OCI-LY1 (cell line): ENCODE data around the gene GID8.

Source experiments
- H2AFZ ChIP-seq: fragments of 200-600 bp; sonication (generic), shearing (Covaris generic); 2 replicates; pipeline ENCODE4 v1.6.0; 2014; ENCODE audit warnings: antibody characterized with exemption, mild to moderate bottlenecking, low read length
- H3F3A ChIP-seq: fragments of 200-600 bp; sonication (generic), shearing (Covaris generic); 2 replicates; pipeline ENCODE4 v1.6.0; 2014; ENCODE audit warnings: mild to moderate bottlenecking, antibody characterized with exemption, low read length, moderate library complexity; ENCODE audit not compliant: insufficient read depth
- H3K27ac ChIP-seq: fragments of 200-600 bp; sonication (generic); 2 replicates; pipeline ENCODE4 v1.5.1; 2014; ENCODE audit warnings: low read length, mixed run types, mild to moderate bottlenecking, low read depth; ENCODE audit not compliant: poor library complexity, severe bottlenecking
- H3K27me3 ChIP-seq: fragments of 200-600 bp; sonication (generic); 2 replicates; pipeline ENCODE4 v1.6.0; 2014; ENCODE audit warnings: antibody characterized with exemption, mild to moderate bottlenecking, low read length, moderate library complexity; ENCODE audit not compliant: insufficient read depth
- H3K36me3 ChIP-seq: fragments of 200-600 bp; sonication (generic); 2 replicates; pipeline ENCODE4 v1.6.1; 2014; ENCODE audit warnings: mild to moderate bottlenecking, antibody characterized with exemption, low read length, moderate library complexity, mixed read lengths; ENCODE audit not compliant: insufficient read depth
- H3K4me1 ChIP-seq: fragments of 200-600 bp; sonication (generic); 2 replicates; pipeline ENCODE4 v1.5.1; 2014; ENCODE audit warnings: mild to moderate bottlenecking, low read length, moderate library complexity; ENCODE audit not compliant: insufficient read depth, severe bottlenecking
- H3K4me2 ChIP-seq: fragments of 200-600 bp; sonication (generic), shearing (Covaris generic); 2 replicates; pipeline ENCODE4 v1.6.1; 2014; ENCODE audit warnings: low read length
- H3K4me3 ChIP-seq: fragments of 200-600 bp; sonication (generic); 2 replicates; pipeline ENCODE4 v1.5.1; 2014; ENCODE audit warnings: low read length, low read depth, mild to moderate bottlenecking, mixed read lengths; ENCODE audit not compliant: poor library complexity, severe bottlenecking
- H3K79me2 ChIP-seq: fragments of 200-600 bp; shearing (Covaris generic); 2 replicates; pipeline ENCODE4 v1.6.1; 2016; ENCODE audit warnings: mixed run types, low read length, mixed read lengths; ENCODE audit not compliant: insufficient read depth
- H3K9ac ChIP-seq: fragments of 200-600 bp; sonication (generic), shearing (Covaris generic); 2 replicates; pipeline ENCODE4 v1.6.1; 2014; ENCODE audit warnings: mild to moderate bottlenecking, low read length, mixed read lengths
- H3K9me2 ChIP-seq: fragments of 200-600 bp; sonication (generic), shearing (Covaris generic); 2 replicates; pipeline ENCODE4 v1.6.1; 2014; ENCODE audit warnings: low read depth, mild to moderate bottlenecking, low read length, mixed read lengths
- H3K9me3 ChIP-seq: fragments of 200-600 bp; shearing (Covaris generic); 2 replicates; pipeline ENCODE4 v1.6.1; 2014; ENCODE audit warnings: low read length, mixed read lengths
- H4K20me1 ChIP-seq: fragments of 200-600 bp; sonication (generic), shearing (Covaris generic); 2 replicates; pipeline ENCODE4 v1.6.0; 2016; ENCODE audit warnings: mild to moderate bottlenecking, low read length; ENCODE audit not compliant: insufficient read depth
- CTCF ChIP-seq: fragments of 200-600 bp; sonication (generic), shearing (Covaris generic); IDR thresholded peaks from 2 replicates; pipeline ENCODE4 v1.5.1; 2017; ENCODE audit warnings: mild to moderate bottlenecking, antibody characterized with exemption, low read length, moderate library complexity, mixed read lengths
- EZH2 ChIP-seq: fragments of 200-600 bp; sonication (generic), shearing (Covaris generic); IDR thresholded peaks from 2 replicates; pipeline ENCODE4 v1.8.0; 2017; ENCODE audit warnings: borderline replicate concordance, mixed run types, mild to moderate bottlenecking, antibody characterized with exemption, low read length, moderate library complexity, mixed read lengths

GID8 gene

DNA sequence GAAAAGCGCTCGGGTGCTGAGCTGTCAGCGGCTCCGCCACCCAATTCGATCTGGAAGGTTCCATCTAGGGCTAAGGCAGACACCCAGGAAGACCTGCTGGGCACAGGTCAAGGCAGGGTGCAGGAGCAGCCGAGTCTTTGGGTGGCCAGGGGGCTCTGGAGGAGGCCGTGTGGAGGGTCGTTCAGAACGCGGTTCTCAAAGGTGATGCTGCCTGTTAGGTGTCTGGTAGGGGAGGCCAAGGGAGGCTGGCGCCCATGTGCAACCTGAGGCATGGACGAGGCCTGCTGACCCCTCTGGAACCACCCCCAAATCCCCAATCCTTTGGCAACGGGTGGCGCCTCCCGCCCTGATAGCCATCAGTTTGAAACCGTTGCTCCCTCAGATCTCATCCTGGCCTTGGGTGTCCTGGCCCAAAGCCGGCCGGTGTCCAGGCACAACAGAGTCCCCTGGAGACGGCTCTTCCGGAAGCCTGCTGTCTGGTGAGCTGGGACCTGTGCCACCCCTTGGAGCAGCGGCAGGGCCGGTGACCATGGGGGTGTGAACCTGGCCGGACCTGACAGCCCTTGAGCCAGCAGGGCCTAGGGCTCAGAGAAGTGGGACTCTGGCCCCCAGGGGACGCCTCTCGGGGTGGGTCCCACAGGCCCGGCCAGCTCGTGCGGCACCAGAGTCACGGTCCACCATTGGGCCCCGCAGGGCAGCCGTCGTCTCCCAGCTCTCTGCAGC is 25.1 kb downstream of the GID8 start:
- Histone ChIP-seq H3K79me2 (no peaks in the 10 kb centered on the region), H3K27ac (no peak overlapping the region), H3F3A (no peaks in the 10 kb centered on the region), H3K4me3 (no peak overlapping the region), H3K27me3 (no peaks in the 10 kb centered on the region), H2AFZ (no peak overlapping the region), H3K4me2 (no peak overlapping the region), H3K9ac (no peak overlapping the region), H3K36me3 (peaks cover 29% of the 10 kb centered on the region), H4K20me1 (no peaks in the 10 kb centered on the region), H3K9me2 (no peaks in the 10 kb centered on the region), H3K4me1 (no peaks in the 10 kb centered on the region), H3K9me3 (no peaks in the 10 kb centered on the region)
- TF ChIP-seq EZH2 (no peak), CTCF (no peak)

GRCh38 chr20:62963614-62964397 is 25.9 kb downstream of the GID8 start:
- no peaks in the 10 kb centered on the region for H3K9me3 ChIP-seq
- no peaks in the 10 kb centered on the region for H3K4me1 ChIP-seq
- no peaks in the 10 kb centered on the region for H3K9me2 ChIP-seq
- H2AFZ ChIP-seq = no peak overlapping the region
- no peaks in the 10 kb centered on the region for H4K20me1 ChIP-seq
- H3K36me3 ChIP-seq = peaks cover 29% of the 10 kb centered on the region
- no peak overlapping the region for H3K4me3 ChIP-seq
- no peak overlapping the region for H3K9ac ChIP-seq
- H3K27me3 ChIP-seq = no peaks in the 10 kb centered on the region
- no peak overlapping the region for H3K27ac ChIP-seq
- H3K79me2 ChIP-seq = no peaks in the 10 kb centered on the region
- H3F3A ChIP-seq = no peaks in the 10 kb centered on the region
- H3K4me2 ChIP-seq = no peak overlapping the region
- TF ChIP-seq EZH2 (no peak), CTCF (no peak)

- H3K9ac ChIP-seq = no peak overlapping the region
- TF ChIP-seq EZH2 (no peak), CTCF (no peak)
- H2AFZ ChIP-seq = no peak overlapping the region
- H3K79me2 ChIP-seq = no peaks in the 10 kb centered on the region
- peaks cover 29% of the 10 kb centered on the region for H3K36me3 ChIP-seq
- H3F3A ChIP-seq = no peaks in the 10 kb centered on the region
- no peaks in the 10 kb centered on the region for H3K9me2 ChIP-seq
- no peaks in the 10 kb centered on the region for H3K27me3 ChIP-seq
- H3K27ac ChIP-seq = no peak overlapping the region
- H3K4me2 ChIP-seq = no peak overlapping the region
- H3K4me3 ChIP-seq = no peak overlapping the region
- H4K20me1 ChIP-seq = no peaks in the 10 kb centered on the region
- H3K9me3 ChIP-seq = no peaks in the 10 kb centered on the region
- no peaks in the 10 kb centered on the region for H3K4me1 ChIP-seq
Measured at GRCh38 chr20:62964700-62965099, 26.8 kb downstream of the GID8 start.
